CD4-positive, alpha-beta T cell (primary cell): ENCODE measurements around the gene CDH24. TPM values are rescaled to one million over a fixed set of nuclear protein-coding genes. Genes with fewer than 3 reads are reported as not detected.

ENCODE experiments used
- ATAC-seq: fragments of 200-7000 bp; cut with Tn5 transposase; one replicate; pipeline ENCODE4 v1.10.0; 2022; ENCODE audit warnings: mild to moderate bottlenecking; ENCODE audit not compliant: poor library complexity
- CTCF ChIA-PET: fragments of 350-600 bp; sonication (Branson Sonifier 250); formaldehyde crosslinking; loops from one replicate; lab custom pipeline; 2021; ENCODE audit warnings: antibody characterized with exemption, inconsistent platforms; lab: Charles Lee
- POLR2A ChIA-PET: fragments of 350-600 bp; sonication (Branson Sonifier 250); formaldehyde crosslinking; loops from one replicate; lab custom pipeline; 2021; ENCODE audit warnings: antibody characterized with exemption, inconsistent platforms; lab: Charles Lee
- DNase-seq, 14 experiments: peaks; one replicate each; pipeline ENCODE4 v3.0.0-alpha.2; 2013 to 2020; ENCODE audit warnings: mixed read lengths in 2 of 14
- H3K27ac ChIP-seq, 2 donors: one replicate each; pipeline versions ENCODE4 v1.5.1 to v1.7.0; 2013; ENCODE audit warnings: low read length in 2 of 2, low read depth in 1 of 2, mild to moderate bottlenecking in 1 of 2
- H3K27me3 ChIP-seq, 2 experiments: 1 replicate in 1 of 2; 2 replicates in 1 of 2; pipeline versions ENCODE4 v1.6.1 to v1.7.0; 2013; ENCODE audit warnings: low read length in 2 of 2, control low read depth in 1 of 2, mild to moderate bottlenecking in 1 of 2, moderate library complexity in 1 of 2; ENCODE audit not compliant: insufficient read depth in 2 of 2, control insufficient read depth in 1 of 2
- H3K36me3 ChIP-seq: one replicate; pipeline ENCODE4 v1.6.1; 2013; ENCODE audit warnings: low read length, control low read depth; ENCODE audit not compliant: insufficient read depth
- H3K4me1 ChIP-seq: one replicate; pipeline ENCODE4 v1.6.1; 2013; ENCODE audit warnings: low read length, control low read depth; ENCODE audit not compliant: insufficient read depth
- H3K4me3 ChIP-seq: one replicate; pipeline ENCODE4 v1.5.1; 2013; ENCODE audit warnings: mild to moderate bottlenecking, low read length, moderate library complexity
- H3K9me3 ChIP-seq, 2 experiments: 1 replicate in 1 of 2; 2 replicates in 1 of 2; pipeline versions ENCODE4 v1.6.1 to v1.7.0; 2013; ENCODE audit warnings: low read length in 2 of 2, mild to moderate bottlenecking in 2 of 2, control low read depth in 1 of 2, moderate library complexity in 1 of 2; ENCODE audit not compliant: control insufficient read depth in 1 of 2, insufficient read depth in 1 of 2
- H3K27ac Mint-ChIP-seq: one replicate; pipeline ENCODE4 v1.8.0; 2020; ENCODE audit warnings: mixed read lengths
- H3K27me3 Mint-ChIP-seq: one replicate; pipeline ENCODE4 v1.8.0; 2021; ENCODE audit warnings: mixed read lengths
- H3K36me3 Mint-ChIP-seq: one replicate; pipeline ENCODE4 v1.8.0; 2021; ENCODE audit warnings: low read depth, mixed read lengths
- H3K4me1 Mint-ChIP-seq: one replicate; pipeline ENCODE4 v1.8.0; 2021; ENCODE audit warnings: low read depth, mixed read lengths
- H3K4me3 Mint-ChIP-seq: one replicate; pipeline ENCODE4 v1.8.0; 2020; ENCODE audit warnings: mild to moderate bottlenecking, mixed read lengths
- H3K9me3 Mint-ChIP-seq: one replicate; pipeline ENCODE4 v1.8.0; 2020; ENCODE audit warnings: mixed read lengths
- CTCF ChIP-seq: fragments of 200-600 bp; IDR thresholded peaks from one replicate; pipeline ENCODE4 v1.8.0; 2022; ENCODE audit warnings: antibody characterized with exemption, mild to moderate bottlenecking
- intact Hi-C, 2 experiments: fragments of 100-400 bp; cut with DNase I in 1 of 2; cut with micrococcal nuclease in 1 of 2; formaldehyde crosslinking; loops; one replicate each; pipeline versions ENCODE4 v1.15.1 to v1.9.0; 2023 to 2025; cut with DNase I, micrococcal nuclease
- total RNA-seq, 174 experiments: library from RNA in 2 of 174; stranded (reverse) in 2 of 174; gene quantifications; one replicate each; pipeline ENCODE4 v1.2.3 and lab custom pipeline; 2021 to 2026

The CDH24 gene
- total RNA-seq, 2 experiments from 2014 or later, result 3.3 to 3.7 TPM

GRCh38 chr14:23089498-23090253, 32.4 kb upstream of the CDH24 start:
- Mint-ChIP-seq H3K27ac (no peak overlapping the region), H3K27me3 (no peaks in the 10 kb centered on the region), H3K36me3 (peaks cover 77% of the 10 kb centered on the region), H3K4me1 (peaks cover 51% of the 10 kb centered on the region), H3K4me3 (no peak overlapping the region), H3K9me3 (no peaks in the 10 kb centered on the region)
- Histone ChIP-seq H3K36me3 (peaks cover 84% of the 10 kb centered on the region), H3K4me1 (peaks cover 12% of the 10 kb centered on the region), H3K9me3 (no peaks in the 10 kb centered on the region), H3K4me3 (no peak overlapping the region), H3K27ac (no peak overlapping the region), H3K27me3 (no peaks in the 10 kb centered on the region)
- intact Hi-C loops, result loop anchor here (10.0 kb wide), 4 partner anchors 195 to 475 kb away; partner anchors contain the start of genes AP1G2 (in 1 of the 2), HOMEZ (in 1 of the 2), OXA1L (in 1 of the 2) and PABPN1 (in 1 of the 2)
- no peak for ATAC-seq
- ChIA-PET CTCF (interaction anchor here (1.3 to 2.4 kb wide), 2 partner anchors 10 to 21 kb away, joined by 3 to 8 read pairs; no protein-coding TSS in a partner anchor), POLR2A (no interaction called here)
- no peak for DNase-seq
- TF ChIP-seq CTCF, result no peak

GRCh38 chr14:23086565-23086964, 29.2 kb upstream of the CDH24 start:
- Histone ChIP-seq H3K9me3 (no peaks in the 10 kb centered on the region), H3K4me3 (no peak overlapping the region), H3K27me3 (no peaks in the 10 kb centered on the region), H3K4me1 (no peaks in the 10 kb centered on the region), H3K36me3 (peaks cover 95% of the 10 kb centered on the region), H3K27ac (no peak overlapping the region)
- H3K4me1 Mint-ChIP-seq, result peaks cover 37% of the 10 kb centered on the region
- ATAC-seq (no peak), DNase-seq (no peak)
- H3K9me3 Mint-ChIP-seq, result no peaks in the 10 kb centered on the region
- ChIA-PET CTCF (interaction anchor here (1.3 to 3.4 kb wide), 2 partner anchors 9 to 18 kb away, joined by 6 to 13 read pairs; no protein-coding TSS in a partner anchor), POLR2A (interaction anchor here (0.9 to 1.4 kb wide), 3 partner anchors 8 to 12 kb away, joined by 3 to 4 read pairs (median 4); partner anchors contain the start of gene ACIN1)
- no peaks in the 10 kb centered on the region for H3K27me3 Mint-ChIP-seq
- intact Hi-C loops, result no loop called here
- H3K27ac Mint-ChIP-seq, result no peak overlapping the region
- peaks cover 84% of the 10 kb centered on the region for H3K36me3 Mint-ChIP-seq
- no peak overlapping the region for H3K4me3 Mint-ChIP-seq
- TF ChIP-seq CTCF, result no peak

- Mint-ChIP-seq H3K9me3 (no peaks in the 10 kb centered on the region), H3K4me3 (no peak overlapping the region), H3K36me3 (peaks cover 92% of the 10 kb centered on the region), H3K27me3 (no peaks in the 10 kb centered on the region), H3K4me1 (peaks cover 35% of the 10 kb centered on the region), H3K27ac (no peak overlapping the region)
- Histone ChIP-seq H3K36me3 (peaks cover 98% of the 10 kb centered on the region), H3K27ac (no peak overlapping the region), H3K27me3 (no peaks in the 10 kb centered on the region), H3K4me3 (no peak overlapping the region), H3K4me1 (no peaks in the 10 kb centered on the region), H3K9me3 (no peaks in the 10 kb centered on the region)
- TF ChIP-seq CTCF, result no peak
- ATAC-seq (no peak), DNase-seq (no peak)
- intact Hi-C loops, result no loop called here
- CTCF ChIA-PET, result interaction anchor here (1.3 to 3.4 kb wide), 3 partner anchors 8 to 35 kb away, joined by 3 to 13 read pairs (median 6); no protein-coding TSS in a partner anchor
- POLR2A ChIA-PET, result interaction anchor here (0.9 to 1.4 kb wide), 2 partner anchors 9 to 11 kb away, joined by 3 to 4 read pairs; partner anchors contain the start of gene ACIN1
Observed at GRCh38 chr14:23085458-23085857, 28.1 kb upstream of the CDH24 start.
